T-helper 2 cell (primary cell): ENCODE measurements around the gene WFDC1.

Source experiments
- DNase-seq, 5 experiments: peaks; one replicate each; pipeline versions ENCODE4 v3.0.0 to v3.0.0-alpha.2; 2012 to 2022
- total RNA-seq, 2 donors: gene quantifications; one replicate each; lab custom pipeline; 2026; lab: John Stamatoyannopoulos, UW

WFDC1 gene
- 0 reads per million in 2 donors for total RNA-seq

- DNase-seq = no peak
These were observed at the start of gene WFDC1 for GRCh38 chr16:84294531-84295142. Gene WFDC1, plus strand, starts transcription at chr16:84294878. Its CDS starts 94 bp downstream, at chr16:84294972.

- no peak for DNase-seq
These were observed 48.6 kb upstream of the WFDC1 start for GRCh38 chr16:84245956-84246678.

- DNase-seq = no peak
These were observed 48.0 kb upstream of the WFDC1 start for GRCh38 chr16:84246679-84247077.

- DNase-seq = no peak
These were observed 47.3 kb upstream of the WFDC1 start for GRCh38 chr16:84247331-84247730.

GRCh38 chr16:84247844-84248243 is 46.8 kb upstream of the WFDC1 start:
- no peak for DNase-seq

- no peak for DNase-seq
These were observed 42.5 kb upstream of the WFDC1 start for GRCh38 chr16:84252184-84252583.

GRCh38 chr16:84253173-84253572 is 41.5 kb upstream of the WFDC1 start:
- DNase-seq = no peak

GRCh38 chr16:84254062-84254461 is 40.6 kb upstream of the WFDC1 start:
- DNase-seq = no peak

GRCh38 chr16:84255050-84255810 is 39.4 kb upstream of the WFDC1 start:
- DNase-seq = no peak

GRCh38 chr16:84258266-84258665 is 36.4 kb upstream of the WFDC1 start:
- DNase-seq = no peak

GRCh38 chr16:84259691-84260090 is 35.0 kb upstream of the WFDC1 start:
- no peak for DNase-seq

- DNase-seq = no peak
These were observed 33.7 kb upstream of the WFDC1 start for GRCh38 chr16:84260766-84261554.

- DNase-seq = no peak
These were observed 32.6 kb upstream of the WFDC1 start for GRCh38 chr16:84262031-84262430.

GRCh38 chr16:84262939-84263338 is 31.7 kb upstream of the WFDC1 start:
- DNase-seq = no peak

- DNase-seq = peak in 1 of 5 experiments; percentile 45
These were observed 28.2 kb upstream of the WFDC1 start for GRCh38 chr16:84266451-84266850.

- no peak for DNase-seq
These were observed 27.3 kb upstream of the WFDC1 start for GRCh38 chr16:84267380-84267779.

- DNase-seq = no peak
These were observed 26.2 kb upstream of the WFDC1 start for GRCh38 chr16:84268291-84269040.

- no peak for DNase-seq
These were observed 24.6 kb upstream of the WFDC1 start for GRCh38 chr16:84270071-84270470.

- no peak for DNase-seq
These were observed 24.1 kb upstream of the WFDC1 start for GRCh38 chr16:84270531-84270930.

- DNase-seq = no peak
These were observed 23.6 kb upstream of the WFDC1 start for GRCh38 chr16:84271037-84271436.

GRCh38 chr16:84271866-84272265 is 22.8 kb upstream of the WFDC1 start:
- no peak for DNase-seq

GRCh38 chr16:84272740-84273320 is 21.8 kb upstream of the WFDC1 start:
- no peak for DNase-seq
